ENCODE data around the gene SLC27A1.

SLC27A1 gene

GRCh38 chr19:17470068-17470841 lies at the start of gene SLC27A1:
Gene SLC27A1 (plus strand): TSS chr19:17470524. CDS start chr19:17470541, 17 bp downstream.
- peak; percentile 83 to 88 for DNase-seq (ENCODE audit: low read depth in 2 of 2)

- DNase-seq (ENCODE audit: low read depth in 2 of 2), result no peak
Measured at GRCh38 chr19:17421942-17422341, 48.4 kb upstream of the SLC27A1 start.

GRCh38 chr19:17423429-17424208 lies 46.7 kb upstream of the SLC27A1 start:
- DNase-seq (ENCODE audit: low read depth in 2 of 2), result no peak

GRCh38 chr19:17424743-17425365 lies 45.5 kb upstream of the SLC27A1 start:
- no peak for DNase-seq (ENCODE audit: low read depth in 2 of 2)

GRCh38 chr19:17429641-17430113 lies 40.6 kb upstream of the SLC27A1 start:
- DNase-seq (ENCODE audit: low read depth in 2 of 2), result no peak

- no peak for DNase-seq (ENCODE audit: low read depth in 2 of 2)
Measured at GRCh38 chr19:17431417-17431816, 38.9 kb upstream of the SLC27A1 start.

GRCh38 chr19:17435218-17435617 lies 35.1 kb upstream of the SLC27A1 start:
- no peak for DNase-seq (ENCODE audit: low read depth in 2 of 2)

GRCh38 chr19:17436094-17436873 lies 34.0 kb upstream of the SLC27A1 start:
- DNase-seq (ENCODE audit: low read depth in 2 of 2), result no peak

- no peak for DNase-seq (ENCODE audit: low read depth in 2 of 2)
Measured at GRCh38 chr19:17436874-17437267, 33.5 kb upstream of the SLC27A1 start.

- no peak for DNase-seq (ENCODE audit: low read depth in 2 of 2)
Measured at GRCh38 chr19:17441241-17442021, 28.9 kb upstream of the SLC27A1 start.

GRCh38 chr19:17445526-17446165 lies 24.7 kb upstream of the SLC27A1 start:
- no peak for DNase-seq (ENCODE audit: low read depth in 2 of 2)

- DNase-seq (ENCODE audit: low read depth in 2 of 2), result no peak
Measured at GRCh38 chr19:17447704-17448130, 22.6 kb upstream of the SLC27A1 start.

- peak in 1 of 2 donors; percentile 32 for DNase-seq (ENCODE audit: low read depth in 2 of 2)
Measured at GRCh38 chr19:17448131-17448967, 22.0 kb upstream of the SLC27A1 start, which contains the start of gene TMEM221. Gene TMEM221 (minus strand): TSS chr19:17448668. CDS start chr19:17448462, 206 bp downstream.

GRCh38 chr19:17450264-17451075 lies 19.9 kb upstream of the SLC27A1 start:
- DNase-seq (ENCODE audit: low read depth in 2 of 2), result peak; percentile 25 to 39

- no peak for DNase-seq (ENCODE audit: low read depth in 2 of 2)
Measured at GRCh38 chr19:17451820-17452219, 18.5 kb upstream of the SLC27A1 start.

- DNase-seq (ENCODE audit: low read depth in 2 of 2), result no peak
Measured at GRCh38 chr19:17454576-17455071, 15.7 kb upstream of the SLC27A1 start.

- DNase-seq (ENCODE audit: low read depth in 2 of 2), result no peak
Measured at GRCh38 chr19:17455308-17456123, 14.8 kb upstream of the SLC27A1 start.
